T-cell (primary cell): ENCODE data around the gene LHX2. TPM values are rescaled to one million over a fixed set of nuclear protein-coding genes. Genes with fewer than 3 reads are reported as not detected.
A peak's percentile ranks its signal among the peaks of the same experiment; 100 is the strongest.

Experiments
- ATAC-seq, 4 experiments: fragments of 200-7000 bp in 3 of 4; fragments of 150-1000 bp in 1 of 4; cut with Tn5 transposase; replicated peaks in 1 of 4; 1 replicate in 3 of 4; 2 replicates in 1 of 4; pipeline ENCODE4 v1.10.0; 2021; ENCODE audit warnings: moderate library complexity in 3 of 4, mild to moderate bottlenecking in 2 of 4, moderate number of reproducible peaks in 1 of 4
- CTCF ChIA-PET, 2 donors: fragments of 300-600 bp; sonication (Branson Sonifier 250); formaldehyde crosslinking; loops; one replicate each; lab custom pipeline; 2022; ENCODE audit warnings: antibody characterized with exemption in 2 of 2; lab: Charles Lee
- POLR2A ChIA-PET, 2 donors: fragments of 300-600 bp; sonication (Branson Sonifier 250); formaldehyde crosslinking; loops; one replicate each; lab custom pipeline; 2022; ENCODE audit warnings: antibody characterized with exemption in 2 of 2; lab: Charles Lee
- DNase-seq, 35 experiments: peaks; one replicate each; pipeline versions ENCODE4 v3.0.0 to v3.0.0-alpha.2; 2013 to 2023
- H3K27ac ChIP-seq: one replicate; pipeline ENCODE4 v1.5.1; 2013; ENCODE audit warnings: low read length
- H3K27me3 ChIP-seq, 2 experiments: replicated peaks in 1 of 2; 1 replicate in 1 of 2; 2 replicates in 1 of 2; pipeline versions ENCODE4 v1.6.1 to v1.7.0; 2013; ENCODE audit warnings: low read length in 1 of 2, mixed read lengths in 1 of 2; ENCODE audit not compliant: control insufficient read depth in 2 of 2, insufficient read depth in 2 of 2; ENCODE audit errors: extremely low read depth in 1 of 2
- H3K36me3 ChIP-seq, 2 donors: 1 replicate in 1 of 2; 2 replicates in 1 of 2; pipeline versions ENCODE4 v1.6.1 to v1.7.0; 2013; ENCODE audit warnings: low read length in 1 of 2; ENCODE audit not compliant: control insufficient read depth in 2 of 2, insufficient read depth in 1 of 2; ENCODE audit errors: extremely low read depth in 1 of 2
- H3K4me1 ChIP-seq, 2 experiments: 1 replicate in 1 of 2; 2 replicates in 1 of 2; pipeline versions ENCODE4 v1.6.1 to v1.7.0; 2013; ENCODE audit warnings: low read length in 2 of 2, mixed read lengths in 1 of 2; ENCODE audit not compliant: insufficient read depth in 2 of 2, control insufficient read depth in 1 of 2; ENCODE audit errors: extremely low read depth in 1 of 2
- H3K4me3 ChIP-seq, 2 donors: 1 replicate in 1 of 2; 2 replicates in 1 of 2; pipeline versions ENCODE4 v1.5.1 to v1.7.0; 2013; ENCODE audit warnings: mild to moderate bottlenecking in 2 of 2, low read length in 1 of 2, moderate library complexity in 1 of 2; ENCODE audit not compliant: control insufficient read depth in 1 of 2; ENCODE audit errors: extremely low read depth in 1 of 2
- H3K9me3 ChIP-seq: 2 replicates; pipeline ENCODE4 v1.7.0; 2013
- H3K27ac Mint-ChIP-seq, 2 donors: one replicate each; pipeline ENCODE4 v1.8.0; 2020 to 2021; ENCODE audit warnings: mild to moderate bottlenecking in 2 of 2, mixed read lengths in 2 of 2
- H3K27me3 Mint-ChIP-seq, 2 donors: one replicate each; pipeline ENCODE4 v1.8.0; 2021 to 2022; ENCODE audit warnings: mixed read lengths in 2 of 2
- H3K36me3 Mint-ChIP-seq: one replicate; pipeline ENCODE4 v1.8.0; 2021; ENCODE audit warnings: mixed read lengths
- H3K4me1 Mint-ChIP-seq, 3 donors: one replicate each; pipeline ENCODE4 v1.8.0; 2020 to 2022; ENCODE audit warnings: mixed read lengths in 3 of 3, mild to moderate bottlenecking in 1 of 3
- H3K4me3 Mint-ChIP-seq, 3 donors: one replicate each; pipeline ENCODE4 v1.8.0; 2020 to 2022; ENCODE audit warnings: mild to moderate bottlenecking in 3 of 3, mixed read lengths in 3 of 3, moderate library complexity in 3 of 3
- H3K9me3 Mint-ChIP-seq, 3 donors: one replicate each; pipeline ENCODE4 v1.8.0; 2020 to 2022; ENCODE audit warnings: mixed read lengths in 3 of 3
- WGBS: methylation state at CpG from one replicate; pipeline ENCODE4 v1.1.5; 2013; ENCODE audit warnings: missing lambda C conversion rate; ENCODE audit not compliant: insufficient coverage; 5-methylcytosine and 5-hydroxymethylcytosine counted together
- total RNA-seq, 35 experiments: library from RNA in 6 of 35; stranded (reverse) in 6 of 35; fragments of 120-200 nt in 1 of 35; gene quantifications; one replicate each; pipeline versions ENCODE4 v1.2.1 to v1.2.4 and lab custom pipeline; 2013 to 2026

The LHX2 gene
- total RNA-seq, 5 donors from 2014 or later (not counting 1 experiment from before 2014, with no cell fraction given) = not detected

DNA sequence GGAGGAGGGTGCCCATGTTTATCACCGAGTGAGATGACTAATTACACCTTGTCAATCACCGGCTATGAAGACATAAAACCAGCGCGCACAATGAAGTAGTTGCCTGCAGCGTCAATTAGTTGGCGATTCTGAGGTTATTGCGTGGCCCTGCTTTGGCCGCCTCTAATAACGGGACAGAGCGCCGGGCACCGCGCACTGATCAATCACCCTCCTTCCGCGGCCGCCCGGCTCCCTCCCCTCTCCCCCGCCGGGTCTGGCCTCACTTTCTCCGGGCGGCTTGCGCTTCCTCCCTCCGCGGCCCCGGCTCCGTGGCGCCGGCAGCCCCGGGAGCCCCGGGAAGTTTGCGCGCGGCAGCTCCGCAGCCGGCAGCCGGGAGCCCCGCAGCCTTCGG, 3.3 kb upstream of the LHX2 start:
- Mint-ChIP-seq H3K4me1 (peaks cover 15 to 29% (median 27%) of the 10 kb centered on the region in 3 donors), H3K27ac (no peak overlapping the region), H3K36me3 (no peaks in the 10 kb centered on the region), H3K27me3 (peaks cover 66 to 75% of the 10 kb centered on the region in 2 donors), H3K9me3 (no peaks in the 10 kb centered on the region), H3K4me3 (peak overlapping the region in 2 of 3 donors; percentile 28 to 56)
- ChIA-PET CTCF (no interaction called here), POLR2A (no interaction called here)
- Histone ChIP-seq H3K27ac (no peak overlapping the region), H3K27me3 (peaks cover 50 to 71% of the 10 kb centered on the region in 2 experiments), H3K4me1 (peaks cover 5 to 30% of the 10 kb centered on the region in 2 experiments), H3K4me3 (peak overlapping the region in 1 of 2 donors; percentile 59), H3K9me3 (no peaks in the 10 kb centered on the region), H3K36me3 (no peaks in the 10 kb centered on the region)
- ATAC-seq (peak in 1 of 4 experiments; percentile 20), DNase-seq (no peak)
- 2% methylated on average over 37 of the region's 38 CpGs for WGBS

DNA sequence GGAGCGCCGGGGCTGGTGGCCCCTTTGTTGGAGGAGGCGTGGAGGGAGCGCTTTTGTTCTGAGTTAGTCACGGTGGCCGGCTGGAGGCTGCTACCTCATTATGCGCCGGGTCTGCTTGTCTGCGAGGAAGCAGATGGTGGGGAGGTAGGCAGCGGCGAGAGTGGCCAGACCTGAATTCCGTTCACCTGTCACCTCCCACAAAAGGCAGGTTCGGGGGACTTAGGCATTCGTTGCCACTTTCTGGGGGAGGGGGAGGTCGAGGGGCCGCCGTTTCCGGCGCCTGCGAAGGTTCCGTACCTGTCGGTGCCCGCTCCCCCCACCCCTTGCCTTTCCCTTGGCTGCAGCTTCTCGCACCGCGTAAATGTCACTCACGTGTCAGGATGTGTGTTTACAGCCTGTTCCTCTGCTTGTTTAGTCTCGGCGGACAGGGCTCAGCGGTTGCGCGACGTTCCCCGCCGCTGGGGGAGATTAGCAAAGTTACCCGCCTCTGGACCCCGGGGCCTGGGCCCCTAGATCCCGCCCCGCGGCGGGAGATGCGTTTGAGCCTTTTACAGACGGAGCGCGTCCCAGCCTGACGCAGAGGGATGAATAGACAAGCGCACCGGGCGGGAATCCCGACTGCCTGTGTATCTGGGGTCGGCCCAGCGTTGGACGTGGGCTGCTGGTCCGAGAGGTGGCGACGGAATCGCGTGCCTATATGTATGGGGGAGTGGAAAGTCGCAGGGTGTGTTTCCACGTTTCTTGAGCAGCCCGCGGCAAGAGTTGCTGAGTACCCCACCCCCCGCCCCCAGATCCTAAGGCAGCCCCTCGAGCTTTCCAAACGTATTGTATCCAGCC, 2.7 kb upstream of the LHX2 start:
- H3K27ac ChIP-seq = no peak overlapping the region
- H3K27me3 ChIP-seq = peaks cover 43 to 77% of the 10 kb centered on the region in 2 experiments
- H3K4me1 Mint-ChIP-seq = peaks cover 15 to 32% (median 28%) of the 10 kb centered on the region in 3 donors
- no peaks in the 10 kb centered on the region for H3K36me3 Mint-ChIP-seq
- H3K36me3 ChIP-seq = no peaks in the 10 kb centered on the region
- H3K9me3 Mint-ChIP-seq = no peaks in the 10 kb centered on the region
- 5% methylated on average over 36 of the region's 65 CpGs for WGBS
- peak overlapping the region in 1 of 3 donors; percentile 50 for H3K4me3 Mint-ChIP-seq
- peaks cover 5 to 30% of the 10 kb centered on the region in 2 experiments for H3K4me1 ChIP-seq
- peaks cover 62 to 75% of the 10 kb centered on the region in 2 donors for H3K27me3 Mint-ChIP-seq
- ChIA-PET CTCF (no interaction called here), POLR2A (no interaction called here)
- DNase-seq = no peak
- peak in 2 of 4 experiments; percentile 32 to 37 for ATAC-seq
- H3K27ac Mint-ChIP-seq = no peak overlapping the region
- H3K4me3 ChIP-seq = peak overlapping the region in 1 of 2 donors; percentile 59
- no peaks in the 10 kb centered on the region for H3K9me3 ChIP-seq

DNA sequence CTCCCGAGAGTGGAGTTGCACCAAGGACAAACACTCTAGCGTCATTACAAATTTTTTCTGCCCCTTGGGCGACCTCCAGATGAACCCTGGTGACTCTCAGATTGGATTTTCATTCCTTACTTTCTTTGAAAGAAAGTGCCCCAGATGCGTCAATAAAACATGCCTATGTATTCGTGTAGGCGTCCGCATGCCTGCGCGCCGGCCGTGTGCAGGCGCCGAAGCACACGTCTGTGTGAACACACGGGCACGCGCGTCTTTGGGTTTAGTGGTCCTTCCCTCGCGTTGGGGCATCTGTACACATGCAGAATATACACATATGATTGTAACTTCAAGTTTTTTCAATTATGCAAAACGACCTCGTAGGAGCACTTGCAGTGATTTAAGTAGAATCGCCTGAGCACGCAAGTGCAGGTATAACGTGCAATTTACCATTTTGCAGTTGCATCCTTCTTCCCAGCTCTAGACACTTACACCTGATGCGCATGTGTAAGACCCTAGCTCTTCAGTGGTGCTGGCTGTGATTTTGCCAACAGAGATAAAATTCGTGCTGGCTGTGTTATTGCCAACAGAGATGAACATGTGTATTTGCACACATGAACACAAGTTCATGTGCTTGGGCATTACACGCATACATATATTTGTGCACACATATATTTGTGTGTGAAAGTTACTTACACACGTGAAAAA, 1.9 kb upstream of the LHX2 start:
- CTCF ChIA-PET = no interaction called here
- Mint-ChIP-seq H3K27ac (no peak overlapping the region), H3K27me3 (peaks cover 62 to 76% of the 10 kb centered on the region in 2 donors), H3K9me3 (no peaks in the 10 kb centered on the region), H3K4me1 (peaks cover 15 to 36% (median 30%) of the 10 kb centered on the region in 3 donors), H3K36me3 (no peaks in the 10 kb centered on the region), H3K4me3 (peak overlapping the region in 1 of 3 donors; percentile 50)
- ATAC-seq (no peak), DNase-seq (no peak)
- Histone ChIP-seq H3K36me3 (no peaks in the 10 kb centered on the region), H3K4me3 (peak overlapping the region in 1 of 2 donors; percentile 59), H3K4me1 (peaks cover 5 to 30% of the 10 kb centered on the region in 2 experiments), H3K27ac (no peak overlapping the region), H3K9me3 (no peaks in the 10 kb centered on the region), H3K27me3 (peaks cover 40 to 81% of the 10 kb centered on the region in 2 experiments)
- POLR2A ChIA-PET = no interaction called here
- WGBS = 13% methylated on average over 25 of the region's 29 CpGs

DNA sequence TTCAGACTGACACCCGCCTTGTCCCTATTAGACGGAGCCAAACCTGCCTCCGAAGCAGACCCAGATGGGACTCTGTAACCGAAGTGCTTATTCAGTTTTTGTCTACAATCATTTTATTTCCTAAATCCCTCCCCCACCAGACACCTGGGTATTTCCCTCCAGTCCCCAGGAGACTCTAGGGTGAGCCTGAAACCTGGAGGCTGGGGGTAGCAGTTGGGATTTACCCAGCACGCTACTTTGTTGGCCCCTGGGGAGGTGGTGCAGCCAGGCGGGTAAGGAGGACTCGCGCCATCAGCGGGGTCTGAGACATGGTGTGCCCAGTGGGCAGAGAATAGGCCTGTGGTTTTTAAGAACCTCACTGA, 1.3 kb upstream of the LHX2 start:
- no peaks in the 10 kb centered on the region for H3K9me3 Mint-ChIP-seq
- ChIA-PET POLR2A (no interaction called here), CTCF (no interaction called here)
- 29% methylated on average over 7 of the region's 9 CpGs for WGBS
- Histone ChIP-seq H3K36me3 (no peaks in the 10 kb centered on the region), H3K4me1 (peaks cover 5 to 31% of the 10 kb centered on the region in 2 experiments), H3K27me3 (peaks cover 35 to 84% of the 10 kb centered on the region in 2 experiments), H3K27ac (no peak overlapping the region), H3K9me3 (no peaks in the 10 kb centered on the region), H3K4me3 (peak overlapping the region in 1 of 2 donors; percentile 8)
- peaks cover 57 to 72% of the 10 kb centered on the region in 2 donors for H3K27me3 Mint-ChIP-seq
- no peaks in the 10 kb centered on the region for H3K36me3 Mint-ChIP-seq
- peaks cover 15 to 36% (median 30%) of the 10 kb centered on the region in 3 donors for H3K4me1 Mint-ChIP-seq
- peak overlapping the region in 2 of 3 donors; percentile 10 to 50 for H3K4me3 Mint-ChIP-seq
- H3K27ac Mint-ChIP-seq = no peak overlapping the region
- no peak for DNase-seq
- no peak for ATAC-seq

DNA sequence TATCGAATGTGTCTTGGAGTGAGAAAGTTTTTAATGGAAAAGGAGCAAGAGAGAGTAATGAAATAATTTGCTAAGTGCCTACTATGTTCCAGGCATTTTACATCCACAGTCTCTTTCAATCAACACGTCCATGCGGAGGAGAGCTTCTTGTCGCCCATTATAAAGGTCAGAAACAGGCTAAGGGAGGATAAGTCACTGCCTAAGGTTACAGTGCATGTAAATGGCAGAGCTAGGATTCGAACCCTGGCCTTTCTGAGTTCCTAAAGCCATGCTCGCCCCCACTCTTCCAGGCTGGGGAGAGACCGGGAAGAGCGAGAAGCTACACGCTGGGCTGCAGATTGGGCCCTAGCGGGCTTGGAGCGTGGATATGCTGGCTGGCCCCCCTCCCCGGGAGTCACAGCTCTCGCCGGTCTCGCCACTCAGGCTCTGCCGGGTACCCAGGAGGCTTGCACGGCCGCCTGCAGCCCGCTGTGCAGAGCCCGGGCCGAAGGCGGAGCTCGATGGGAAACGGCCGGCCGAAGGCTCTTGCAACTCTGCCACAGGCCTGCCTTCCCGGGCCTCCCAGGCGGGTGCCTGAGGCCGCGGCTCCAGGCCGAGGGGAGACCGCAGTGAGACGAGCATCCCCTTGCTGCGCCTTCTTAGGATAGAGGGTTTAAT, 775 bp upstream of the LHX2 start:
- Mint-ChIP-seq H3K4me3 (peak overlapping the region in 2 of 3 donors; percentile 10 to 53), H3K27me3 (peaks cover 54 to 72% of the 10 kb centered on the region in 2 donors), H3K4me1 (peaks cover 15 to 41% (median 34%) of the 10 kb centered on the region in 3 donors), H3K27ac (no peak overlapping the region), H3K36me3 (no peaks in the 10 kb centered on the region), H3K9me3 (no peaks in the 10 kb centered on the region)
- Histone ChIP-seq H3K36me3 (no peaks in the 10 kb centered on the region), H3K9me3 (no peaks in the 10 kb centered on the region), H3K4me3 (peak overlapping the region in 1 of 2 donors; percentile 8), H3K4me1 (peaks cover 5 to 36% of the 10 kb centered on the region in 2 experiments), H3K27me3 (peaks cover 31 to 85% of the 10 kb centered on the region in 2 experiments), H3K27ac (no peak overlapping the region)
- DNase-seq = no peak
- ATAC-seq = no peak
- CTCF ChIA-PET = no interaction called here
- WGBS = 7% methylated on average over 22 of the region's 34 CpGs
- POLR2A ChIA-PET = no interaction called here
